GM12878 (cell line): ENCODE results near the gene CACNA2D1. TPM values are rescaled to one million over a fixed set of nuclear protein-coding genes. Genes with fewer than 3 reads are reported as not detected.

ENCODE experiments used
- ATAC-seq: fragments of 200-7000 bp; cut with Tn5 transposase; 3 replicates; pipeline ENCODE4 v1.9.1; 2020; ENCODE audit warnings: mild to moderate bottlenecking, moderate library complexity
- BruUV-seq: library from RNA; stranded (reverse); fragments of 400-500 nt; replicated peaks from 2 replicates; lab custom pipeline; 2021; lab: Mats Ljungman, UMichigan
- CTCF ChIA-PET: fragments of 300-600 bp; sonication (Branson Sonifier 250); formaldehyde crosslinking; extraction: SDS; loops from one replicate; lab custom pipeline; 2021; ENCODE audit warnings: inconsistent platforms; lab: Yijun Ruan, JAX
- POLR2A ChIA-PET: fragments of 350-600 bp; formaldehyde crosslinking; extraction: SDS; loops from one replicate; lab custom pipeline; 2021; ENCODE audit warnings: inconsistent platforms; lab: Charles Lee
- RAD21 ChIA-PET: fragments of 300-600 bp; sonication (Branson Sonifier 250); formaldehyde crosslinking; loops from one replicate; lab custom pipeline; 2023; ENCODE audit warnings: antibody characterized with exemption; ENCODE audit not compliant: unreplicated experiment; lab: Charles Lee
- SMC1A ChIA-PET: fragments of 300-600 bp; sonication (Branson Sonifier 250); formaldehyde crosslinking; loops from one replicate; lab custom pipeline; 2023; ENCODE audit not compliant: unreplicated experiment, uncharacterized antibody; lab: Charles Lee
- DNase-seq: peaks from one replicate; pipeline ENCODE4 v3.0.0-alpha.2; 2011; ENCODE audit warnings: low read depth, low spot score
- FAIRE-seq: peaks from 3 replicates; lab custom pipeline; 2011; peaks lifted over from hg19 to GRCh38; lab: Jason Lieb, UNC
- H2AFZ ChIP-seq: 2 replicates; pipeline ENCODE4 v1.6.0; 2011; ENCODE audit warnings: low read depth, low read length, control low read depth; ENCODE audit not compliant: control insufficient read depth
- H3K27ac ChIP-seq: 2 replicates; pipeline ENCODE4 v1.5.1; 2011; ENCODE audit warnings: control low read depth; ENCODE audit not compliant: control insufficient read depth, insufficient read depth
- H3K27me3 ChIP-seq, 2 experiments: replicated peaks in 1 of 2; 2 replicates each; pipeline versions ENCODE4 v1.6.0 to v1.6.1; 2011; ENCODE audit warnings: low read length in 1 of 2; ENCODE audit not compliant: control insufficient read depth in 2 of 2, insufficient read depth in 2 of 2
- H3K36me3 ChIP-seq, 2 experiments: 2 replicates each; pipeline ENCODE4 v1.5.1; 2011; ENCODE audit warnings: low read length in 1 of 2; ENCODE audit not compliant: control insufficient read depth in 2 of 2, insufficient read depth in 2 of 2
- H3K4me1 ChIP-seq: 2 replicates; pipeline ENCODE4 v1.6.1; 2011; ENCODE audit warnings: mild to moderate bottlenecking, low read length, moderate library complexity, mixed read lengths; ENCODE audit not compliant: control insufficient read depth, insufficient read depth
- H3K4me2 ChIP-seq: 2 replicates; pipeline ENCODE4 v1.6.0; 2011; ENCODE audit warnings: control low read depth; ENCODE audit not compliant: control insufficient read depth, insufficient read depth
- H3K4me3 ChIP-seq: fragments of 200-600 bp; sonication (generic); 2 replicates; pipeline ENCODE4 v1.5.1; 2016
- H3K79me2 ChIP-seq: 2 replicates; pipeline ENCODE4 v1.6.0; 2011; ENCODE audit warnings: low read length; ENCODE audit not compliant: control insufficient read depth, insufficient read depth
- H3K9ac ChIP-seq: 2 replicates; pipeline ENCODE4 v1.8.0; 2011; ENCODE audit warnings: low read length, control low read depth, mixed read lengths; ENCODE audit not compliant: control insufficient read depth, insufficient read depth
- H3K9me3 ChIP-seq: replicated peaks from 3 replicates; pipeline ENCODE4 v1.5.1; 2011; ENCODE audit warnings: mild to moderate bottlenecking, low read length; ENCODE audit not compliant: control insufficient read depth, insufficient read depth
- H4K20me1 ChIP-seq: 2 replicates; pipeline ENCODE4 v1.6.0; 2011; ENCODE audit not compliant: control insufficient read depth, insufficient read depth
- BHLHE40 ChIP-seq, 2 experiments: fragments of 450-650 bp in 1 of 2; IDR thresholded peaks; 2 replicates each; pipeline ENCODE4 v1.6.1; 2011 to 2017; ENCODE audit warnings: low read depth in 2 of 2, borderline replicate concordance in 1 of 2, improper control_type of control experiment in 1 of 2, low read length in 1 of 2, mild to moderate bottlenecking in 1 of 2
- CBX5 ChIP-seq: sonication (generic); IDR thresholded peaks from 2 replicates; pipeline ENCODE4 v1.6.1; 2016; ENCODE audit warnings: low read depth, moderate library complexity, mild to moderate bottlenecking, inconsistent platforms
- CREB1 ChIP-seq: IDR thresholded peaks from 2 replicates; pipeline ENCODE4 v1.6.1; 2012; ENCODE audit warnings: low read depth, mild to moderate bottlenecking, inconsistent platforms
- ETV6 ChIP-seq, 2 experiments: fragments of 450-650 bp in 1 of 2; IDR thresholded peaks in 1 of 2; conservative IDR thresholded peaks in 1 of 2; 2 replicates each; pipeline ENCODE4 v1.6.1; 2014; ENCODE audit warnings: antibody characterized with exemption in 1 of 2, borderline replicate concordance in 1 of 2, low read depth in 1 of 2, mild to moderate bottlenecking in 1 of 2, moderate library complexity in 1 of 2
- FOS ChIP-seq: IDR thresholded peaks from 3 replicates; pipeline ENCODE4 v1.6.1; 2011; ENCODE audit warnings: borderline replicate concordance; ENCODE audit not compliant: insufficient read length; ENCODE audit errors: extremely low read depth
- NR2C1 ChIP-seq: fragments of 450-650 bp; IDR thresholded peaks from 2 replicates; pipeline ENCODE4 v1.6.1; 2017; ENCODE audit warnings: antibody characterized with exemption, mild to moderate bottlenecking, moderate library complexity
- RELA ChIP-seq: fragments of 450-650 bp; IDR thresholded peaks from 2 replicates; pipeline ENCODE4 v1.8.0; 2014; ENCODE audit warnings: borderline replicate concordance; ENCODE audit not compliant: partially characterized antibody
- RELB ChIP-seq: fragments of 450-650 bp; IDR thresholded peaks from 2 replicates; pipeline ENCODE4 v1.6.1; 2017; ENCODE audit warnings: low read depth, mild to moderate bottlenecking, moderate library complexity
- SUZ12 ChIP-seq: fragments of 200-600 bp; sonication (generic); IDR thresholded peaks from one replicate; pipeline ENCODE4 v1.6.1; 2018; ENCODE audit warnings: antibody characterized with exemption, mild to moderate bottlenecking; ENCODE audit not compliant: unreplicated experiment
- TBL1XR1 ChIP-seq: IDR thresholded peaks from 2 replicates; pipeline ENCODE4 v1.6.1; 2012; ENCODE audit warnings: low read depth, low read length, improper control_type of control experiment
- WGBS: methylation state at CpG from one replicate; pipeline ENCODE4 v1.1.6; 2016; ENCODE audit warnings: low lambda C conversion rate; ENCODE audit not compliant: insufficient replicate concordance, insufficient coverage; ENCODE audit errors: missing lambda C conversion rate; 5-methylcytosine and 5-hydroxymethylcytosine counted together
- in situ Hi-C: fragments of 300-500 bp; cut with MboI; formaldehyde crosslinking; loops from 9 replicates; pipeline ENCODE4 v1.14.3; 2018; ENCODE audit warnings: mixed read lengths
- intact Hi-C: fragments of 100-400 bp; cut with micrococcal nuclease; formaldehyde crosslinking; loops from one replicate; pipeline ENCODE4 v1.14.2; 2022; ENCODE audit not compliant: unreplicated experiment
- polyA plus RNA-seq, 11 experiments: library from polyadenylated mRNA; depleted of rRNA in 4 of 11; unstranded in 6 of 11; stranded (reverse) in 5 of 11; fragments of >200 nt; fragmentation: Nextera tagmentation in 4 of 11; fragmentation: Illumina TruSeq in 1 of 11; extraction: Ambion mirVana in 4 of 11; extraction: Trizol in 1 of 11; gene quantifications; 1 replicate in 1 of 11; 2 replicates in 10 of 11; pipeline versions ENCODE4 v1.2.1 to v1.2.3, GENCODE V29; 2011 to 2016; ENCODE audit warnings: inconsistent platforms in 2 of 11, missing spikeins in 2 of 11, low read depth in 1 of 11
- total RNA-seq, 4 experiments: library from RNA; depleted of rRNA in 3 of 4; stranded (reverse); fragments of >200 nt in 3 of 4; fragmentation: Illumina TruSeq in 1 of 4; extraction: Trizol in 1 of 4; gene quantifications; 2 replicates each; pipeline versions ENCODE4 v1.2.1 to v1.2.3, GENCODE V29; 2013 to 2021

Gene CACNA2D1
- total and polyA plus RNA-seq, 10 of the 15 experiments (the other 5 are each of a cell fraction or from before 2014, with no cell fraction given) = 0.14 to 14.8 (median 0.97) TPM

GRCh38 chr7:82179311-82179710 lies 264.3 kb downstream of the CACNA2D1 start:
- Histone ChIP-seq H3K9ac (no peak overlapping the region), H4K20me1 (no peaks in the 10 kb centered on the region), H3K9me3 (no peaks in the 10 kb centered on the region), H2AFZ (no peak overlapping the region), H3K27me3 (no peaks in the 10 kb centered on the region), H3K4me3 (no peak overlapping the region), H3K36me3 (no peaks in the 10 kb centered on the region), H3K27ac (no peak overlapping the region), H3K4me2 (no peak overlapping the region), H3K79me2 (no peaks in the 10 kb centered on the region), H3K4me1 (no peaks in the 10 kb centered on the region)
- TF ChIP-seq ETV6 (conservative IDR thresholded peaks at IDR 0.05 in 1 of 2, IDR thresholded peaks at IDR 0.05 in 1 of 2; ENCODE audit: borderline replicate concordance in 1 of 2, low read depth in 1 of 2) (no peak), CREB1 (no peak), FOS (no peak), TBL1XR1 (no peak), RELB (no peak), SUZ12 (no peak), NR2C1 (no peak), BHLHE40 (IDR thresholded peaks at IDR 0.05; ENCODE audit: borderline replicate concordance in 1 of 2, low read depth in 2 of 2, low read length in 1 of 2) (no peak), RELA (no peak), CBX5 (no peak)
- CTCF ChIA-PET = no interaction called here
- ATAC-seq (no peak), DNase-seq (no peak), FAIRE-seq (no peak)
- SMC1A ChIA-PET = interaction anchor here (0.7 to 8.5 kb wide), 7 partner anchors 8 to 384 kb away, joined by 3 to 57 read pairs (median 3); no protein-coding TSS in a partner anchor
- POLR2A ChIA-PET = no interaction called here
- BruUV-seq = no TSS peak
- intact Hi-C loops (no loop called here), in situ Hi-C loops (no loop called here)
- WGBS = 0% methylated on average over 1 of the region's 1 CpG
- RAD21 ChIA-PET = interaction anchor here (1.3 to 1.6 kb wide), 2 partner anchors 17 to 31 kb away, joined by 3 read pairs; no protein-coding TSS in a partner anchor
